Activated CD4-positive, alpha-beta T cell treated with anti-CD3 and anti-CD28 coated beads, Interleukin-2, amount 10 ng/mL, durations not matched to agents 7 days and 5 days (primary cell): ENCODE results near the gene ASCC1. TPM values are rescaled to one million over a fixed set of nuclear protein-coding genes. Genes with fewer than 3 reads are reported as not detected.

ENCODE experiments used
- CTCF ChIA-PET: fragments of 350-600 bp; sonication (Branson Sonifier 250); formaldehyde crosslinking; loops from one replicate; lab custom pipeline; 2021; ENCODE audit warnings: antibody characterized with exemption; lab: Charles Lee
- POLR2A ChIA-PET: fragments of 350-600 bp; sonication (Branson Sonifier 250); formaldehyde crosslinking; loops from one replicate; lab custom pipeline; 2021; ENCODE audit warnings: antibody characterized with exemption; lab: Charles Lee
- DNase-seq: peaks from one replicate; pipeline ENCODE4 v3.0.0-alpha.2; 2020
- H3K27ac Mint-ChIP-seq: one replicate; pipeline ENCODE4 v1.8.0; 2021; ENCODE audit warnings: mild to moderate bottlenecking, moderate library complexity, mixed read lengths
- H3K27me3 Mint-ChIP-seq: one replicate; pipeline ENCODE4 v1.8.0; 2021; ENCODE audit warnings: mixed read lengths
- H3K36me3 Mint-ChIP-seq: one replicate; pipeline ENCODE4 v1.8.0; 2021; ENCODE audit warnings: low read depth, mixed read lengths
- H3K4me1 Mint-ChIP-seq: one replicate; pipeline ENCODE4 v1.8.0; 2021; ENCODE audit warnings: mixed read lengths
- H3K4me3 Mint-ChIP-seq: one replicate; pipeline ENCODE4 v1.8.0; 2021; ENCODE audit warnings: mild to moderate bottlenecking, moderate library complexity, mixed read lengths
- H3K9me3 Mint-ChIP-seq: one replicate; pipeline ENCODE4 v1.8.0; 2021; ENCODE audit warnings: mixed read lengths
- total RNA-seq, 2 experiments: library from RNA; stranded (reverse); gene quantifications; one replicate each; pipeline ENCODE4 v1.2.3, GENCODE V29; 2021

Gene ASCC1, protein sequence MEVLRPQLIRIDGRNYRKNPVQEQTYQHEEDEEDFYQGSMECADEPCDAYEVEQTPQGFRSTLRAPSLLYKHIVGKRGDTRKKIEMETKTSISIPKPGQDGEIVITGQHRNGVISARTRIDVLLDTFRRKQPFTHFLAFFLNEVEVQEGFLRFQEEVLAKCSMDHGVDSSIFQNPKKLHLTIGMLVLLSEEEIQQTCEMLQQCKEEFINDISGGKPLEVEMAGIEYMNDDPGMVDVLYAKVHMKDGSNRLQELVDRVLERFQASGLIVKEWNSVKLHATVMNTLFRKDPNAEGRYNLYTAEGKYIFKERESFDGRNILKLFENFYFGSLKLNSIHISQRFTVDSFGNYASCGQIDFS
- 10 to 100 TPM; 24.8 to 35.6 TPM for total RNA-seq

GRCh38 chr10:72215611-72216549 lies at the start of gene ASCC1, which contains the start of gene ANAPC16:
ASCC1 (minus strand) TSS chr10:72216276; CDS start chr10:72213298, 2,978 bp downstream.
ANAPC16 (plus strand) TSS chr10:72216012; CDS start chr10:72223915, 7,903 bp downstream.
- peak; percentile 91 for DNase-seq
- ChIA-PET POLR2A (interaction anchor here (0.5 to 1.2 kb wide), 4 partner anchors 29 to 81 kb away, joined by 3 to 5 read pairs (median 4); partner anchors contain the start of gene DDIT4), CTCF (interaction anchor here (0.6 to 1.1 kb wide), 4 partner anchors 10 to 143 kb away, joined by 3 to 4 read pairs (median 4); no protein-coding TSS in a partner anchor)
- Mint-ChIP-seq H3K36me3 (peaks cover 24% of the 10 kb centered on the region), H3K9me3 (no peaks in the 10 kb centered on the region), H3K27me3 (no peaks in the 10 kb centered on the region), H3K27ac (peak within 1 kb of the TSS; percentile 96), H3K4me3 (peak within 1 kb of the TSS; percentile 93), H3K4me1 (peaks cover 52% of the 10 kb centered on the region)

DNA sequence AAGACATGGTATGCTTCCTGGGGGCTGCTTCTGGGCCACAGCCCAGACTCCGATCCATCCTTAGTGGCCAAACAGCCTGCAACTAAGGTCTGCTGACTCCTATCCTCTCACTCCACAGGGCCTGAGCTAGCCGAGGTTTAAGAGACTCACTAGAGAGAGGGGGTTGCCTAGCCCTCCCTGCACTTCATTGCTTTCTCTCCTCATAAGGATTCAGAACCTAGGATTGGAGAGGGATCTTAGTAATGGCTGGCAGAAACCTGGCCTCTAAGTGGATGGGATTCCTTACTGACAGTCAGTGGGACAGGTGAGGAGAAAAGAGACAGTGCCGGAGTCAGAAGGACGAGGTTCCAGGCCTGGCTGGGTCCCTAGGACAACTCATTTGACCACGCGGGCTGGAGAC lies 49.4 kb upstream of the ASCC1 start:
- peaks cover 44% of the 10 kb centered on the region for H3K4me1 Mint-ChIP-seq
- H3K9me3 Mint-ChIP-seq: no peaks in the 10 kb centered on the region
- CTCF ChIA-PET: interaction anchor here (0.8 to 2.4 kb wide), 7 partner anchors 8 to 68 kb away, joined by 3 to 8 read pairs (median 4); no protein-coding TSS in a partner anchor
- no peak for DNase-seq
- no peaks in the 10 kb centered on the region for H3K36me3 Mint-ChIP-seq
- H3K4me3 Mint-ChIP-seq: no peak overlapping the region
- POLR2A ChIA-PET: no interaction called here
- no peaks in the 10 kb centered on the region for H3K27me3 Mint-ChIP-seq
- no peak overlapping the region for H3K27ac Mint-ChIP-seq

DNA sequence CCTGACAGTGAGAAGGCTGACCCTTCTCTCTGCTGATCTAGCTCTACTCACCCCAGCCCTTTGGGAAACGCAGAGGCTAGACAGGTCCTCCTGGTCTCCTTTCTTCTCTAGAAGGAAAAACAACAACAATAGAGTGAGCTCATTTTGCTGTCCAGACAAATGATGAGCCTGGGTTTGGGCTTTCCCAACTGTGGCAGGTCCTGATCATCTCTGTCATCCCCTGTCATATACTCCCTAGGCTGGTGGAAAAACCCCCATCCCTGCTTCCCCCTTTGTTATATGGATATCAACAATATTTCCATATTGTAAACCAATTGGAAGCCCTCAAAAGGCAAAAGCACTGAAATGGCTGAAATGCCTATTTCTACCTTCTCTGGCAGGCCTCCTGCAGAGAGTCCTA lies 48.5 kb upstream of the ASCC1 start:
- Mint-ChIP-seq H3K9me3 (no peaks in the 10 kb centered on the region), H3K4me3 (no peak overlapping the region), H3K4me1 (peaks cover 50% of the 10 kb centered on the region), H3K36me3 (no peaks in the 10 kb centered on the region), H3K27ac (no peak overlapping the region), H3K27me3 (no peaks in the 10 kb centered on the region)
- no peak for DNase-seq
- CTCF ChIA-PET: interaction anchor here (0.9 to 2.4 kb wide), 10 partner anchors 9 to 216 kb away, joined by 3 to 7 read pairs (median 4); no protein-coding TSS in a partner anchor
- POLR2A ChIA-PET: no interaction called here

DNA sequence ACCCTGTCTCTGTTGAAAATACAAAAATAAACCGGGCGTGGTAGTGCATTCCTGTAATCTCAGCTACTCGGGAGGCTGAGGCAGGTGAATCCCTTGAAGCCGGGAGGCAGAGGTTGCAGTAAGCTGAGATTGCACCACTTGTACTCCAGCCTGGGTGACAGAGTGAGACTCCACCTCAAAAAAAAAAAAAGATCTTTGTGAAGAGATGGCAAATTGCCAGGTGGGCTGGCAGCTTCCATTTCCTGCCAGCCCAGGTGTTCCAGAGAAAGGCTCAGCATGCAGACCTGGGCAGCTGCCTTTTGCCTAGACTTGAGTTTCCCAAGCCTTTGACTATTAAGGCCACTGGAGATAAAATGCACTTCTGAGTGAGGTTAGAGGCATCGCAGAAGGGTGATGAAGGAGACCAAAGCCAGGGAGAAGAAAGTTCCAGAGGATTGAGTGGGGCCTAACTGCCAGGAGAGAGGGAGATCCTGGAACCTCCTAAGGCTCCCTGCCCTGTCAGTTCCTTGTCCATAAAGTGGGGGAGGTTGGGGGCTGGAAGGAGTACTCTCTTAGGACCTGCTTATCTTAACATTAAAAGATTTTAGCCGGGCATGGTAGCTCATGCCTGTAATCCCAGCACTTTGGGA lies 47.7 kb upstream of the ASCC1 start:
- Mint-ChIP-seq H3K27me3 (no peaks in the 10 kb centered on the region), H3K4me3 (peak overlapping the region; percentile 13), H3K36me3 (no peaks in the 10 kb centered on the region), H3K9me3 (no peaks in the 10 kb centered on the region), H3K4me1 (peaks cover 55% of the 10 kb centered on the region), H3K27ac (peak overlapping the region; percentile 83)
- ChIA-PET POLR2A (interaction anchor here (0.7 kb wide), 1 partner anchor 14 kb away, joined by 3 read pairs; no protein-coding TSS in a partner anchor), CTCF (interaction anchor here (0.8 to 2.4 kb wide), 7 partner anchors 8 to 215 kb away, joined by 3 to 7 read pairs (median 4); no protein-coding TSS in a partner anchor)
- DNase-seq: peak; percentile 39

- ChIA-PET CTCF (interaction anchor here (1.1 to 6.3 kb wide), 6 partner anchors 8 to 74 kb away, joined by 3 to 49 read pairs (median 11); partner anchors contain the start of gene DDIT4), POLR2A (interaction anchor here (0.5 kb wide), 1 partner anchor 90 kb away, joined by 3 read pairs; no protein-coding TSS in a partner anchor)
- DNase-seq: no peak
- Mint-ChIP-seq H3K36me3 (no peaks in the 10 kb centered on the region), H3K4me3 (peak overlapping the region; percentile 73), H3K27me3 (no peaks in the 10 kb centered on the region), H3K4me1 (peaks cover 58% of the 10 kb centered on the region), H3K27ac (peak overlapping the region; percentile 91), H3K9me3 (no peaks in the 10 kb centered on the region)
Measured at GRCh38 chr10:72261784-72262404, 45.8 kb upstream of the ASCC1 start.

- Mint-ChIP-seq H3K9me3 (no peaks in the 10 kb centered on the region), H3K27me3 (no peaks in the 10 kb centered on the region), H3K4me1 (peaks cover 62% of the 10 kb centered on the region), H3K4me3 (peak overlapping the region; percentile 73), H3K36me3 (no peaks in the 10 kb centered on the region), H3K27ac (peak overlapping the region; percentile 91)
- POLR2A ChIA-PET: interaction anchor here (0.5 to 1.7 kb wide), 6 partner anchors 14 to 134 kb away, joined by 3 to 12 read pairs (median 4); no protein-coding TSS in a partner anchor
- DNase-seq: peak; percentile 64
- CTCF ChIA-PET: interaction anchor here (0.6 to 6.3 kb wide), 13 partner anchors 9 to 129 kb away, joined by 3 to 49 read pairs (median 4); partner anchors contain the start of gene DDIT4
Measured at GRCh38 chr10:72260976-72261783, 45.1 kb upstream of the ASCC1 start.

DNA sequence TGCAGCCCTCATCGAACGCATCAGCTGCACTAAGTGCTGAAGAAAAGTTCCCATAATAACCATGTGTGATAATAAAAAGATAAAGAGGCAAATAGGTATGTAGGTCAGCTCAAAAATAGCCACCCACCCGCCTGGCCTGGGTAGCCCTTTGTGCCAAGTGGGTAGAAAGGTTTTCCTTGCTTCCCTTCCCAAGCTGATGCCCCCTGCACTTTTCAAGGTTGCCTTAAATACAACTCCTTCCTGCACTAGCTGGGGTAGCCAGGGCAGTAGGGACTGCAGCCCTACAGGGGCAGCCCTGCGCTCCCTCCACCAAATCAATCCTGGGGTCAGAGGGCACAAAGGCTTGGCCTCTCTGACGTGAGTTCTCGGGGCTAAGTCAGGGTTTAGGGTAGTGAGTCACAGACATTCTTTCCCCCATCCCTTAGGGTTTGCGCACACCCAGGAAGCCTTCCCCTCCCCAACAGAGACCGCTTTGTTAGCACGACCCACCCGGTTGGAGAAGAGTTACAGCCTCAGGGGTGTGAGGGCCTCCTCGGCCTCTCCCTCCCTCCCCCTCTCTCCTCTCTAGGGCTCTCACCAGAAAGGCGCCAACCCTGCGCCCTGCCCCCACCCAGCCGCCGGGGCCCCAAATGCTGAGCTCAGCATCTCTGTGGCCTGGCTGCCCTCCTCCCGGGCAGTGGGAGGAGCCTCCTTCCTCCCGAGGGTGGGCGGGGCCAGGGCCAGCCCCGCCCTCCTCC lies 44.3 kb upstream of the ASCC1 start:
- Mint-ChIP-seq H3K36me3 (no peaks in the 10 kb centered on the region), H3K4me1 (peaks cover 67% of the 10 kb centered on the region), H3K9me3 (no peaks in the 10 kb centered on the region), H3K27ac (peak overlapping the region; percentile 91), H3K27me3 (no peaks in the 10 kb centered on the region), H3K4me3 (peak overlapping the region; percentile 73)
- ChIA-PET CTCF (interaction anchor here (0.6 to 6.3 kb wide), 13 partner anchors 9 to 75 kb away, joined by 3 to 49 read pairs (median 6); partner anchors contain the start of gene DDIT4), POLR2A (interaction anchor here (0.6 to 1.7 kb wide), 6 partner anchors 13 to 133 kb away, joined by 3 to 12 read pairs (median 4); no protein-coding TSS in a partner anchor)
- peak; percentile 89 for DNase-seq

DNA sequence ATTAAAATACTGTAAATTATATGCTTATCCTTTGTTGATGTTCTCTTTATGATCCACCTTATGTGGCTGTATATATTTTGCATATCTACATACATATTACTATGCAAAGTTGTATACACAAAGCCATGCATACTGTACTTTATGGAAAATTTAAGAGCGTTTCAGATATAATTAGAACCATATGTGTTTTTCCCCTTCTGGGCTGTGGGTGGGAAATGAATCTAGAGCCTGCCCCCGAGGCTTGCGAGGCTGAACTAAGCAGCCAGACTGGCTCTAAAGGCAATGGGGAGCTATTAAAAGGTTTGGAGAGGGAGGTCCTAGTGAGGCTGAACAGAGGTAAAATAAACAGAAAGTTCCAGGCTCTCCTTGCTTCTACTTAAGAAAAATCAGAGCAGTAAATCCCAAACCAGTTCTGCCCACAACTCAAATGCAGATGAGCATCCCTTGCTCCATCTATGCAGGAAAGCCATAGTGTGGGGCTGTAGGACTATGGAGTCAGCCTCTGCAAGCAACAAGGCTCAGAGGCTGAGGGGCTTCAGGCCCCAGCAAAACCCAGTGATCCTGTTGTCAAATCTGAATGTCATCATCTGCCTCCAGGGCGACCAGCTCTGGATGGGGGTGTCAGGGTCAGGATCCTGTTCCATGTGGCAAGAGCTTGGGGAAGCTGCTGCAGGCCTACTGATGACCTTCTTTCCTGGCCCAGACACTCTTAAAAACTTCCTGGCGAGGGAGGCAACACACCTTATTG lies 43.6 kb upstream of the ASCC1 start:
- Mint-ChIP-seq H3K27ac (peak overlapping the region; percentile 91), H3K36me3 (no peaks in the 10 kb centered on the region)

GRCh38 chr10:72258617-72259016 lies 42.5 kb upstream of the ASCC1 start:
- Mint-ChIP-seq H3K36me3 (no peaks in the 10 kb centered on the region), H3K27me3 (no peaks in the 10 kb centered on the region), H3K9me3 (no peaks in the 10 kb centered on the region), H3K27ac (peak overlapping the region; percentile 78), H3K4me1 (peaks cover 72% of the 10 kb centered on the region), H3K4me3 (no peak overlapping the region)
- ChIA-PET CTCF (interaction anchor here (0.5 to 6.3 kb wide), 8 partner anchors 12 to 77 kb away, joined by 3 to 49 read pairs (median 4); partner anchors contain the start of gene DDIT4), POLR2A (interaction anchor here (0.5 kb wide), 1 partner anchor 10 kb away, joined by 3 read pairs; no protein-coding TSS in a partner anchor)
- no peak for DNase-seq

More for the DNA sequence above, 43.6 kb upstream of the ASCC1 start:
- H3K27me3 Mint-ChIP-seq: no peaks in the 10 kb centered on the region
- POLR2A ChIA-PET: interaction anchor here (1.2 to 1.7 kb wide), 3 partner anchors 12 to 67 kb away, joined by 3 to 12 read pairs (median 5); no protein-coding TSS in a partner anchor
- DNase-seq: no peak
- peaks cover 70% of the 10 kb centered on the region for H3K4me1 Mint-ChIP-seq
- H3K4me3 Mint-ChIP-seq: peak overlapping the region; percentile 73
- CTCF ChIA-PET: interaction anchor here (0.6 to 6.3 kb wide), 9 partner anchors 10 to 76 kb away, joined by 3 to 49 read pairs (median 7); partner anchors contain the start of gene DDIT4
- H3K9me3 Mint-ChIP-seq: no peaks in the 10 kb centered on the region
